Muscle layer of duodenum (tissue), 2 donors: Measurements from ENCODE around the gene SENP2.
"Not testable (repeated sequence)": the region's sequence is repeated elsewhere in the genome, so short reads cannot be mapped to it uniquely, and the experiment has no call there.

Experiments
- H3K27ac ChIP-seq: one replicate; pipeline ENCODE4 v1.7.0; 2013; ENCODE audit warnings: mild to moderate bottlenecking, low read length
- H3K27me3 ChIP-seq: one replicate; pipeline ENCODE4 v1.7.0; 2013; ENCODE audit warnings: low read depth, mild to moderate bottlenecking, control low read depth, low read length
- H3K36me3 ChIP-seq, 2 donors: one replicate each; pipeline ENCODE4 v1.7.0; 2013; ENCODE audit warnings: low read length in 2 of 2, control low read depth in 1 of 2, mild to moderate bottlenecking in 1 of 2; ENCODE audit not compliant: insufficient read depth in 2 of 2, control insufficient read depth in 1 of 2
- H3K4me1 ChIP-seq, 2 donors: one replicate each; pipeline ENCODE4 v1.7.0; 2013; ENCODE audit warnings: low read length in 2 of 2, mild to moderate bottlenecking in 2 of 2, control low read depth in 1 of 2, moderate library complexity in 1 of 2; ENCODE audit not compliant: insufficient read depth in 2 of 2, control insufficient read depth in 1 of 2
- H3K4me3 ChIP-seq, 2 donors: one replicate each; pipeline ENCODE4 v1.7.0; 2013; ENCODE audit warnings: low read length in 2 of 2, low read depth in 1 of 2, mild to moderate bottlenecking in 1 of 2
- H3K9me3 ChIP-seq, 2 donors: one replicate each; pipeline ENCODE4 v1.7.0; 2013; ENCODE audit warnings: low read length in 2 of 2, control low read depth in 1 of 2, mild to moderate bottlenecking in 1 of 2; ENCODE audit not compliant: control insufficient read depth in 1 of 2
- donor health status: healthy.

The SENP2 gene

DNA sequence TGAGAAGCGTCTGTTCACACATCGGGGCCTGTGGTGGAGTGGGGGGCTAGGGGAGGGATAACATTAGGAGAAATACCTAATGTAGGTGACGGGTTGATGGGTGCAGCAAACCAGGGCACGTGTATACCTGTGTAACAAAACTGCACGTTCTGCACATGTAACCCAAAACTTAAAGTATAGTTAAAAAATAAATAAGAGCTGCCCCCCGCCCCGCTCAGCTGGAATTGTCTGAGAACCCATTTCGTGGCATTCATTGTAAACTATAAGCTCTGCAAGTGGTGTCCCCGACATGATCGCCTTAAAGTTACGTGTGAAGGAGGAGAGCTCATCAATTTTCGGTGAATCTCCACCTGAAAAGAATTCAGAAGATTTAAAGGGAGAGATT lies 26.4 kb upstream of the SENP2 start:
- H3K9me3 ChIP-seq = no peaks in the 10 kb centered on the region
- H3K27ac ChIP-seq = no peak overlapping the region
- no peaks in the 10 kb centered on the region for H3K4me1 ChIP-seq
- H3K36me3 ChIP-seq = no peaks in the 10 kb centered on the region
- H3K4me3 ChIP-seq = no peak overlapping the region
- no peaks in the 10 kb centered on the region for H3K27me3 ChIP-seq

DNA sequence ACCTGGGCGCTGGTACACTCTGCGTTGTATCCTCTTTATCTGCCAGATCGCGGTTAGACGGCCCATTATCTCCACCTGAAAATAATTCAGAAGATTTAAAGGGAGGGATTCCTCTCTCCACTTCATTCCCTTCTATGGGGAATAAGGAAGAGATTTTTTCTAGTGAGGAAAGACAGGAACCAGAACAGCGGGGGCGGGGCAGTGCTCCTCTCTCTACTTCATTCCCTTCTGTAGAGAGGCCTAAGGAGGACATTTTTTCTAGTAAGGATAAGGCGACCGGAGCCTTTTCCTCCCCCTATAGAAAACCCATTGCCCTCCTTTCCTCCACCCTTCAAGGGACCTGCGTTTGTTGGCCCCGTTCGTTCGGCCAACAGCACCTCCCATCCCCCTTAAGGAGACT lies 25.4 kb upstream of the SENP2 start:
- no peak overlapping the region for H3K27ac ChIP-seq
- H3K4me1 ChIP-seq = no peaks in the 10 kb centered on the region
- H3K36me3 ChIP-seq = no peaks in the 10 kb centered on the region
- no peak overlapping the region for H3K4me3 ChIP-seq
- no peaks in the 10 kb centered on the region for H3K9me3 ChIP-seq
- no peaks in the 10 kb centered on the region for H3K27me3 ChIP-seq

DNA sequence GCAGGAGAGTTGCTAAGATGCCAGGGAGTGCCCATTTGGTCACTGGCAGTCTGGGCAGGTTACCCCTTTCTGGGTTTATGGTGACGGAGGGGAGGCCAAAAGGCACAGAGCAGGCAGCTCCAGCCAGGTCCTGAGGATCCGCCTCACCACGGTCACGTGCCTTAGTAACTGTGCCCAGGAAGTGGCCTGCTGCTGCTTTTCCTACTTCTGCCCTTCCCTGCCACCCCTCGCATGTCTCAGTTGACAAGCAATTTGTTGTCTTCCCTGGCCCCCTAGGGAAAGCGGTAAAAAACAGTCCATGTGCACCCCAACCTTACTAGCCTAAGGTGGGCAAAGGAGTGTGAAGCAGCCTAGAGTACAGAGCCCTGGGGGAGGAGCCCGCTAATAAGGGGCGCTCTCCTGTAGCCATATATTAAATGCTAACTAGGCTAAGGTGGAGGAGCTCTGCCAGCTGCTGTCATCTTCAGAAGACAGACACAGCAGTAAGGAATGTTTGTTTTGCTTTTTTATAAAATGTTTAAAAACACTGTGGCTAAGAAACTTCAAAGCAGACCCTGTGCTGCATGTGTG lies 24.6 kb upstream of the SENP2 start:
- H3K27ac ChIP-seq = no peak overlapping the region
- no peaks in the 10 kb centered on the region for H3K4me1 ChIP-seq
- no peaks in the 10 kb centered on the region for H3K36me3 ChIP-seq
- no peak overlapping the region for H3K4me3 ChIP-seq
- no peaks in the 10 kb centered on the region for H3K27me3 ChIP-seq
- no peaks in the 10 kb centered on the region for H3K9me3 ChIP-seq

DNA sequence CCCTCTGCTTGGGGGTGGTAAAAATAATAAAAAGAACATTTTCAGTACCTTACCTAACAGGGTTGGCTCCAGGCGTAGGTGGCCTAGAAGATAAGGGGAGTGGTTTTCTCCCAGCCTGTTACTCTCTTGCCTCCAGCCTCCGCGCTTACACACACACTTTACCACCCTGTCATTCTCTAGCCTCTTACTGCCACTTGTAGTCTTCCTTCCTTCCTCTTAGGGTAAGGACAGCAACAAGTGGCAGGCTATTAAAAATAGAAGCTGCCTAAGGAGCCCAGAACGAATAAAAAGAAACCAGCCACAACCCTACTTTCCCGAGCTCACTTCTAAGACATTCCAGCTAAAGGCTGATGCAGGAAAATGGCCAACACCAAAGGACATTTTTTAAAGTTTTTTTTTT lies 24.1 kb upstream of the SENP2 start:
- H3K27me3 ChIP-seq = no peaks in the 10 kb centered on the region
- no peak overlapping the region for H3K27ac ChIP-seq
- no peak overlapping the region for H3K4me3 ChIP-seq
- H3K9me3 ChIP-seq = no peaks in the 10 kb centered on the region
- no peaks in the 10 kb centered on the region for H3K4me1 ChIP-seq
- H3K36me3 ChIP-seq = no peaks in the 10 kb centered on the region

DNA sequence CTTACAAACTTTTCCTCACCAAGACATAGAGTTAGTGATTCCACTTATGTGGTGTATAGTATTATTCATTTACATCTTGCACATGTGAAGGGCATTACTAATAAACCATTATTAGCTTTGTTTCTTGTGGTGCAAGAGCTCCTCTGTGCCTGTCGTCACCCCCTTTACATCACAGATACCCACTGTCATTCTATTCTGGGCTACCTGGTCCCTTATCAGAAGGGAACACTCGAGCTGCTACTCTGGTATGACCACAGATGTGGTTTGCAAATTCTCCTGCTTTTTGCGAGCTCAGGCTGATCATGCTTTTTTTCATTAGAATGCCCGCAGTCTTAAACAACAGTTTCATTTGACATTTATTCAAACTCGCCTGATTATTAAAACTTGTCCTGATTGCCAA lies 13.9 kb upstream of the SENP2 start:
- peaks cover 0 to 3% of the 10 kb centered on the region in 2 donors for H3K9me3 ChIP-seq
- H3K4me1 ChIP-seq = no peaks in the 10 kb centered on the region
- H3K36me3 ChIP-seq = no peaks in the 10 kb centered on the region
- H3K27ac ChIP-seq = no peak overlapping the region
- H3K4me3 ChIP-seq = no peak overlapping the region
- no peaks in the 10 kb centered on the region for H3K27me3 ChIP-seq

DNA sequence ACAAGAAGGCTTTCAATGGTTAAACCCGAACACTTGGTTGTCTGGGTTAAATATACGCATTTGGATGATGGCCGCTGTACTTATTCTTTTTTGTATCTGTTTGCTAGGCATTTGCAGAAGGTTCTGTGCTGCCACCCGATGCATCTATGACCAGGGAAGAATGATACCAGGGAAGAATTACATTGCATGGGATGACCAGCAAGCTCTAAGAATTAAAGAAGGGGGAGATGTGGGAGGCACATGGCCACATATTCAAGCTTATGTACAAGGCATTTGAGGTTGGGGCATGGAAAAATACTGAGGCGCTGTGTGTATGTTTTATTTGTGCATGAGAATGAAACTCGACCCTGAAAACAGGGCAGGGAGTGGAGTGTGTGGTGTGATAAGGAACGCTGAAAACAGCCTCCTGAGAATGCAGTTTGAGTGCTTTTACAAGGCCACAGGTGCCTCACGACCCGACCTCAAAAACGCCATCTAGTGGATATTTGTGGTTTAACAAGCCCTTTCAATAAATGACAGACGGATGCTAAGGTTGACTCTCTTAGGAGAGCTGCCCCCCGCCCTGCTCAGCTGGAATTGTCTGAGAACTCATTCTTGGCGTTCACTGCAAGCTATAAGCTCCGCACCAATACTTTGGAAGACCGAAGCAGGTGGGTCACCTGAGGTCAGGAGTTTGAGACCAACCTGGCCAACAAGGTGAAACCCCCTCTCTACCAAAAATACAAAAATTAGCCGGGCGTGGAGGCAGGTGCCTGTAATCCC lies 10.8 kb upstream of the SENP2 start:
- H3K36me3 ChIP-seq, H3K4me3 ChIP-seq, H3K27me3 ChIP-seq, H3K4me1 ChIP-seq, H3K9me3 ChIP-seq, H3K27ac ChIP-seq: not testable (repeated sequence)

DNA sequence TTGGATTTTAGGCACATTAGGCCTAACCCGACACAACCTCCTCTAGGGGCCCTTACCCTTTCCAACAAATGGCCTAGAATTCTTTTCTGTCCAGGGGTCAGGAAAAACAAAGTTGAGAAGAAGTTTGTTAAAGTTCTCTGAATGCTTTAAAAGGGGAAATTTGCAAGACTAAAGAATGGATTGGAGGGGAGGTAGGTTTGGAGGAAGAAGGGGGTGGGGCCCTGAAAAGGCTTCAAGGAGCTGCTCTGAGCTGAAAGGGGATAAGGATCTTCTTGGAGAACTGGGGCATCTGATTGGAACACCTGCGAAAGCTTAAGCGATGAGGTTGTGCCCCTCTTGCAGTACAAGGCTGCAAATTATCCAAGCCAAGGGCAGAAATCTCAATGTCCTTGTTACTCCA lies 3.9 kb upstream of the SENP2 start:
- Histone ChIP-seq H3K27ac (no peak overlapping the region), H3K4me1 (peaks cover 0 to 10% of the 10 kb centered on the region in 2 donors), H3K9me3 (no peaks in the 10 kb centered on the region), H3K36me3 (peaks cover 0 to 4% of the 10 kb centered on the region in 2 donors), H3K27me3 (no peaks in the 10 kb centered on the region), H3K4me3 (no peak overlapping the region)

DNA sequence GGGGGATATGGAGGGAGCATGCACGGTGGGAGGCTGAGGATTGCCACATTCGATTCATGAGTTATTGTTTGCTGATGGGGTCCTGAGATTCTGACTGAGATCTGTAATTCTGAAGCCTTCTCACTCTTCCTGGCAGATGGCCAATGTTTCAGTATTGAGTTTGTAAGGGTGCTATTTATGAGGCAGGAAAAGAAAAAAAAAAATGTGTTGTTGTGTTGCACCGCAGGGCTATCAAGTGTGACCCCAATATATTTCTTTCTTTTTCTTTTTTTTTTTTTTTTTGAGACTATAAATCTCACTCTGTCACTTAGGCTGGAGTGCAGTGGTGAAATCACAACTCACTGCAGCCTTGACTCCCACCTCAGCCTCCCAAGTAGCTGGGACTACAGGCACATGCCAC lies 3.2 kb upstream of the SENP2 start:
- Histone ChIP-seq H3K27ac (no peak overlapping the region), H3K4me1 (peaks cover 0 to 15% of the 10 kb centered on the region in 2 donors), H3K4me3 (no peak overlapping the region), H3K9me3 (no peaks in the 10 kb centered on the region), H3K27me3 (no peaks in the 10 kb centered on the region), H3K36me3 (peaks cover 0 to 4% of the 10 kb centered on the region in 2 donors)

DNA sequence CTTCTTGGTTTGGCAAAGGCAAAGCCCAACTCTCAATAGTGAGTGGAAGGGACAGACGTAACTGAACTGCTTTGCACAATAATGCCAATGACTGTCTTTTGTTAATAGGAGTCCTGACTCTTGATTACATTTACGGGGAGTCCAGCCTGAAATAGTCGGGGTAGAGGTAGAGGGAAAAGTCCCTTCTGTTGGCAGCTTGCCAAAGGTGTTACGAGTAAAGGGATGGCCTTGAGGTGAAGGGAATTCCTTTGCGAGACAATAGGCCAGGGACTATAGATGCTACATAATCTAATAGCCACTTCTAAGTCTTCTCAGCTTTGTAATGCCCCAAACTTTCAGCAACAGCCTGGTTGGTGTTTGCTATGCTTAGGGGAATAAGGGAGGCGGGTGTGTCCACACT lies 2.2 kb upstream of the SENP2 start:
- Histone ChIP-seq H3K27me3 (no peaks in the 10 kb centered on the region), H3K9me3 (no peaks in the 10 kb centered on the region), H3K36me3 (peaks cover 0 to 4% of the 10 kb centered on the region in 2 donors), H3K27ac (no peak overlapping the region), H3K4me1 (peaks cover 6 to 23% of the 10 kb centered on the region in 2 donors), H3K4me3 (no peak overlapping the region)

DNA sequence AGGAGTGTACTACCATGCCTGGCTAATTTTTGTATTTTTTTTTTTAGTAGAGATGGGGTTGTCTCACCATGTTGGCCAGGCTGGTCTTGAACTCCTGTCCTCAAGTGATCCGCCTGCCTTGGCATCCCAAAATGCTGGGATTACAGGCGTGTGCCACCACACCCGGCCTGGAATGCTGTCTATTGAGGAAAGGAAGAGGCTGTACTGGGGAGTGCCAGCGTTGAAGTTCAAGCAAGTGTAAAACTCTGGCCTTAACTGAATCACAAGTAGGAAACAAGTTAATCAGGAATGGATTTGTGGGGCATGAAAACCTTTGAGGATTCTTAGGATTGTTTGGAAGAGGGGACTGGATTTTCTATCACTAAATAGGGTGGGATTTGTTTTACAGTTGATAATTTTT lies 1.4 kb upstream of the SENP2 start:
- no peaks in the 10 kb centered on the region for H3K9me3 ChIP-seq
- H3K27me3 ChIP-seq = no peaks in the 10 kb centered on the region
- H3K4me3 ChIP-seq = no peak overlapping the region
- H3K27ac ChIP-seq = no peak overlapping the region
- peaks cover 0 to 4% of the 10 kb centered on the region in 2 donors for H3K36me3 ChIP-seq
- peaks cover 7 to 29% of the 10 kb centered on the region in 2 donors for H3K4me1 ChIP-seq

DNA sequence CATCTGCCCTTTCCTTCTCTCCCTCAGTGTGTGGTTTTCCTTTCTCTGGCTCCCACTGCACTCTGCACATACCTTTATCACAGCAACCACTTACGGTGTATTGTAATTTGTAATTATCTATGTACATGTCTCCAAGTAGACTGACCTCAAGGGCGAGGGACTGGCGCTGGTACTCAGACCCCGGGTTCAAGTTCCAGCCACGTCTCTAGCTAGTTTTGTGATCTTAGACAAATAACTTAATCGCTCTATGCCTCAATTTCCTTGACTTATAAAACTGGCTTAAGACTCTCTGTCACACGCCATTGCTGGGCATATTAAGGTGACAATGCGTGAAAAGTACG lies 607 bp upstream of the SENP2 start:
- Histone ChIP-seq H3K4me3 (peak overlapping the region; percentile 65 to 89), H3K4me1 (peaks cover 7 to 29% of the 10 kb centered on the region in 2 donors), H3K36me3 (peaks cover 0 to 4% of the 10 kb centered on the region in 2 donors), H3K9me3 (no peaks in the 10 kb centered on the region), H3K27ac (peak overlapping the region; percentile 90), H3K27me3 (no peaks in the 10 kb centered on the region)

DNA sequence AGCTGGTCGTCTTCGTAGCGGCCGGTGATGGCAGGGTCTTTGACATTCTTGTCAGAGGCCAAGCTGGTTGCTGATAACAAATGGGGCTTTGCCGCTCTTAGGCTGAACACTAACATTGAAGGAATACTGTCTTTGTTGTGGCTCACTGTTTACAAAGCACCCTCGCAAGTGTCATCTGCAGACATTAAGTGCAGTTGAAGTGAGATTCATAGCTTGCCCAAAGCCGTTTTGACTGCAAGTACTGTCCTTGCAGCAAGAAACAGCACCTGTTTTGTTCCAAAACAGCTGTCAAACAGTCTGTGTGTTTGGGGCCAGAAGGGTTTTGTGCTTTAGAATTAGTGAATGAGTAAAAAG lies 568 bp downstream of the SENP2 start:
- Histone ChIP-seq H3K36me3 (peaks cover 0 to 4% of the 10 kb centered on the region in 2 donors), H3K9me3 (no peaks in the 10 kb centered on the region), H3K27me3 (no peaks in the 10 kb centered on the region), H3K4me3 (peak overlapping the region; percentile 89 to 95), H3K4me1 (peaks cover 7 to 29% of the 10 kb centered on the region in 2 donors), H3K27ac (peak overlapping the region; percentile 92)
